Type B pancreatic cell (in vitro differentiated cells): ENCODE data around the gene TBC1D2. TPM values are rescaled to one million over a fixed set of nuclear protein-coding genes. Genes with fewer than 3 reads are reported as not detected.
"Not testable (repeated sequence)": the region's sequence is repeated elsewhere in the genome, so short reads cannot be mapped to it uniquely, and the experiment has no call there.

Experiments
- DNase-seq: peaks from one replicate; pipeline ENCODE4 v3.0.0; 2021; ENCODE audit warnings: mixed read lengths; ENCODE audit not compliant: unreplicated experiment; ENCODE audit errors: extremely low spot score
- H3K27ac Mint-ChIP-seq: 2 replicates; pipeline ENCODE4 v1.8.0; 2021; ENCODE audit warnings: mild to moderate bottlenecking, mixed read lengths
- H3K27me3 Mint-ChIP-seq: 2 replicates; pipeline ENCODE4 v1.8.0; 2021; ENCODE audit warnings: mixed read lengths
- H3K36me3 Mint-ChIP-seq: 2 replicates; pipeline ENCODE4 v1.8.0; 2021; ENCODE audit warnings: mixed read lengths
- H3K4me1 Mint-ChIP-seq: one replicate; pipeline ENCODE4 v1.8.0; 2021; ENCODE audit warnings: mixed read lengths; ENCODE audit not compliant: unreplicated experiment
- H3K4me3 Mint-ChIP-seq: 2 replicates; pipeline ENCODE4 v1.8.0; 2021; ENCODE audit warnings: mild to moderate bottlenecking, mixed read lengths
- H3K9me3 Mint-ChIP-seq: 2 replicates; pipeline ENCODE4 v1.8.0; 2021; ENCODE audit warnings: mixed read lengths
- total RNA-seq: library from RNA; stranded (reverse); gene quantifications from 2 replicates; pipeline ENCODE4 v1.2.1, GENCODE V29; 2021; ENCODE audit warnings: low replicate concordance
- TF ChIP-seq, protein P1 (sequence below): fragments of 200-600 bp; sonication (generic); conservative IDR thresholded peaks from 2 replicates; pipeline ENCODE4 v1.5.0; 2021; ENCODE audit warnings: antibody characterized with exemption, mild to moderate bottlenecking

Gene TBC1D2
- total RNA-seq, 1 donor from 2014 or later: 9.4 TPM

DNA sequence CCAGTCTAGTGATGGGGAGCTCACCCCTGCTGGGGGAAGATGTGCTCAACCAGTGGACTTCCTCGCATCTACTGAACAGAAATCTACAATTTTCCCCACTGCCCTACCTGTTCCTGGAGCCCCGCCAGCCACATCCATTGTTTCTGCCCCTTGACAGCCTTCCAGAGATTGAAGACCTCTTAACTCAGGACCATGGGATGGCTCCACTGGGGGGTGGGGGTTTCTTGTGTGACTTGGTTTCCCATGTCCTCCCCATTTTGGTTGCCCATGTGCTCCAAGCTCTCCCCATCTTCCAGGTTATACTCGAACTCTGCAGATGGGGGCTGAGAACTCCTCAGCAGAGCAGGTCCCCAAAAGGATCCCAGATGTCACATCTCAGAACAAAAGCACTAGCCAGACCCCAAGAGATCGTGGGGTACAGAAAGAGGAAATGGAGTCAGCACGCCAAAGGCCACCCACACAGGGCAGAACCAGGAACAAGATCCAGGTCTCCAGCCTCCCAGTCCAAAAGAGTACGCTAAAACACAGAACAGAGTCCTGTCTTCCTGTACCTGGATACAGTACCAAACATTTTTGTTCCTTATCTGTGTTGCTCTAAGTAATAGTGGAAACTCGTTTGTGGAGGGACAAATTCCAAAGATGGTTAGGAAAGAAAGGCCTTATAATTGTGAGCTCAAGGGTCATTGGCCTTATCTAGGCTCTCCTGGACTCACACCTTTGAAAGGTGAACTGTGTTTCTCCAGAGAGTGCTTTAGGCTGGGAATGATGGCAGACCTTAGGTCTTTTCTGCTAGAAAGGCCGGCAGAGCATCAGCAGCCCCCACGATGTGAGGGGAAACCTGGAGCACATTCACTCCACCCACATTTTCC lies 78.8 kb downstream of the TBC1D2 start:
- Mint-ChIP-seq H3K27me3 (no peaks in the 10 kb centered on the region), H3K4me1 (peaks cover 25% of the 10 kb centered on the region), H3K27ac (peak overlapping the region; percentile 33), H3K9me3 (no peaks in the 10 kb centered on the region), H3K36me3 (no peaks in the 10 kb centered on the region), H3K4me3 (no peak overlapping the region)
- DNase-seq: no peak
- TF ChIP-seq, protein P1, sequence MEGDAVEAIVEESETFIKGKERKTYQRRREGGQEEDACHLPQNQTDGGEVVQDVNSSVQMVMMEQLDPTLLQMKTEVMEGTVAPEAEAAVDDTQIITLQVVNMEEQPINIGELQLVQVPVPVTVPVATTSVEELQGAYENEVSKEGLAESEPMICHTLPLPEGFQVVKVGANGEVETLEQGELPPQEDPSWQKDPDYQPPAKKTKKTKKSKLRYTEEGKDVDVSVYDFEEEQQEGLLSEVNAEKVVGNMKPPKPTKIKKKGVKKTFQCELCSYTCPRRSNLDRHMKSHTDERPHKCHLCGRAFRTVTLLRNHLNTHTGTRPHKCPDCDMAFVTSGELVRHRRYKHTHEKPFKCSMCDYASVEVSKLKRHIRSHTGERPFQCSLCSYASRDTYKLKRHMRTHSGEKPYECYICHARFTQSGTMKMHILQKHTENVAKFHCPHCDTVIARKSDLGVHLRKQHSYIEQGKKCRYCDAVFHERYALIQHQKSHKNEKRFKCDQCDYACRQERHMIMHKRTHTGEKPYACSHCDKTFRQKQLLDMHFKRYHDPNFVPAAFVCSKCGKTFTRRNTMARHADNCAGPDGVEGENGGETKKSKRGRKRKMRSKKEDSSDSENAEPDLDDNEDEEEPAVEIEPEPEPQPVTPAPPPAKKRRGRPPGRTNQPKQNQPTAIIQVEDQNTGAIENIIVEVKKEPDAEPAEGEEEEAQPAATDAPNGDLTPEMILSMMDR: no peak

DNA sequence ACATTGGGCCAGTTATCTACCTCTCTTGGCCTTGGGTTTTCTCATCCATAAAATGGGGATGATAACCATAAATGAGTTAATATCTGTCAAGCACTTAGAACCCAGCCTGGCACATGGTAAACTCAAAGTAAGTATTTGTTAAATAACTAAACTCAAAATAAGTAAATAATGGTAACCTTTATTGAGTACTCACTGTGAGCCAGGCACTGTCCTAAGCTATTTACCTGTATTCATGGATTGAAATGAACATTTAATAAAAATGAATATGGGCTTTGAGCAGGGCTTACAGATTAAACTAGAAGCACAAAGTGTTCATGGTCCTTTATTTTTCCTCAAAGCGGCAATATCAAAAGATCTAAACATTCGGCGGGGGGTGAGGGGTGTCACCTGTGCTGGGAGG lies 79.7 kb downstream of the TBC1D2 start:
- DNase-seq: no peak
- H3K4me1 Mint-ChIP-seq: peaks cover 33% of the 10 kb centered on the region
- no peaks in the 10 kb centered on the region for H3K9me3 Mint-ChIP-seq
- no peaks in the 10 kb centered on the region for H3K36me3 Mint-ChIP-seq
- no peak overlapping the region for H3K4me3 Mint-ChIP-seq
- no peaks in the 10 kb centered on the region for H3K27me3 Mint-ChIP-seq
- TF ChIP-seq, protein P1: no peak
- no peak overlapping the region for H3K27ac Mint-ChIP-seq

DNA sequence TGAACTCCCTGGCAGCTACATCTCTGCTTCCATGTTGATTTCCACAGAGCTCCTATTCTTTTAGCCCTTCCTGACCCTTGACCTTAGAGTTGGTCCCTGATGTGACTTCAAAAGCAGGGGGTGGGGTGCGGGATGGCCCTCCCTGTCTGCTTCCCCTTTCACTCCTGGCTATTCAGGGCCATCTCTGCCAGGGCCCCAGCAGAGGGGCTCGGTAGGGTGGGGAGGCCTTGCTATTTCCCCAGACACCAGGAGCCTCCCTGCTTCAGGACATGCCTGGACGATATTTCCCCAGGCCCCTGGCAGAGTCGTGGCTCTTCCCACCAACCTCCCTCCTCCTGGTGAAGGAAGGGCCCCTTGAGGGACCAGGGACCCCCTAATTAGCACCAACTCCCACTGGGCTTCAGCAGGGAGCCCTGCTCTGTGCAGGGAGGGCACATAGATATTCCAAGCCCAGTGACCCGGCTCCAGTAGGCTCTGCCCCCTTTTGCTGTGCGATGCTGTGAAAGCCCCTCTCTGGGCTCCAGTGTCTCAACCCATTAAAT lies 80.3 kb downstream of the TBC1D2 start:
- H3K4me1 Mint-ChIP-seq: peaks cover 35% of the 10 kb centered on the region
- H3K27me3 Mint-ChIP-seq: no peaks in the 10 kb centered on the region
- DNase-seq: no peak
- H3K36me3 Mint-ChIP-seq: no peaks in the 10 kb centered on the region
- no peaks in the 10 kb centered on the region for H3K9me3 Mint-ChIP-seq
- no peak overlapping the region for H3K27ac Mint-ChIP-seq
- H3K4me3 Mint-ChIP-seq: no peak overlapping the region
- TF ChIP-seq, protein P1: no peak

DNA sequence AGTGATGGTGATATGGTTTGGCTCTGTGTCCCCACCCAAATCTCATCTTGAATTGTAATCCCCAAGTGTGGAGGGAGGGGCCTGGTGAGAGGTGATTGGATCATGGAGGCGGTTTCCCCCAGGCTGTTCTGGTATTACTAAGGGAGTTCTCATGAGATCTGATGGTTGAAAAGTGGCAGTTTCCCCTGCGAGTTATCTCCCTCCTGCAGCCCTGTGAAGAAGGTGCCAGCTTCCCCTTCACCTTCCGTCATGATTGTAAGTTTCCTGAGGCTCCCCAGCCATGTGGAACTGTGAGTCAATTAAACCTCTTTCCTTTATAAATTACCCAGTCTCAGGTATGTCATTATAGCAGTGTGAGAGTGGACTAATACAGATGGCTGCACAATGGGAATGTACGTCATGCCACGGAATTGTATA lies 80.9 kb downstream of the TBC1D2 start:
- not testable (repeated sequence) for DNase-seq, H3K9me3 Mint-ChIP-seq, H3K27me3 Mint-ChIP-seq, H3K36me3 Mint-ChIP-seq, H3K4me3 Mint-ChIP-seq
- peaks cover 37% of the 10 kb centered on the region for H3K4me1 Mint-ChIP-seq
- H3K27ac Mint-ChIP-seq: peak overlapping the region; percentile 55

DNA sequence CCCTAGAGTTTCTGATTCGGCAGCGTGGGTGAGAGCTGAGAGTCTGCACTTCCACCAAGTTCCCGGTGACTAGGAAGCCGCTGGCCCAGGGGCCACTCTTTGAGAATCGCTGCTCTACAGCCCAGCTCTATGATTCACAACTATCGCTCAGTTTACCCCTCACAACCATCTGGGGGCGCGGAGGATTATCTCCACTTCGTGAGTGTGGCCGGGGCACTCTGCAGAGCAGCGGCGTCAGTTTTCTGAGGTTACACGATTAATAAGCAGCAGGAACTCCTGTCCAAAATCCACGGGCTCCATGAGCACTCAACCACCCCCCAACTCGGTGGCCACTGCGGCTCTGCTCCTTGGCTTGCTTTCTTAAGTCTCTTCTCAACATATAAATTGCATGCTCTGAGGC lies 82.3 kb downstream of the TBC1D2 start:
- Mint-ChIP-seq H3K4me3 (no peak overlapping the region), H3K4me1 (peaks cover 42% of the 10 kb centered on the region), H3K9me3 (no peaks in the 10 kb centered on the region), H3K36me3 (no peaks in the 10 kb centered on the region), H3K27me3 (no peaks in the 10 kb centered on the region), H3K27ac (peak overlapping the region; percentile 58)
- TF ChIP-seq, protein P1: no peak
- DNase-seq: no peak

DNA sequence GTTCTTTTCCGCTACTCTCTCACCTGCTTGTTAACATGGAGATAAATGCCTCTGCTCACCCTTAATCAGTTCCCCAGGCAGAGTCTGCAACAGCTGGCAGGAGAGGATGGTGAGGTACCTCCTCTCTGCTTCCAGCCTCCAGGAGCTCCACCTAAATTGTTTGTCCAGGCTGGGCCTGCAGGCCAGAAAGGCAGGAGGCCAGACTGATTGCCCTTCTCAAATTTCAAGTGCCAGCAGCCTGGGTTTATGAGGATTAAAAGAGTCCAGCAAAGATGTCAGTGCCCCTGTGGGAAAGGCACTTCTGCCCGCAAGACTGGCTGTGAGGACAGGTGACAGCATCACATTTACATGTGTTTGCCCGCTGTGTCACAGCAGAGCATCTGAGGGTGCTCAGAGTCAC lies 82.8 kb downstream of the TBC1D2 start:
- Mint-ChIP-seq H3K4me1 (peaks cover 45% of the 10 kb centered on the region), H3K4me3 (peak overlapping the region; percentile 55), H3K27ac (peak overlapping the region; percentile 61), H3K9me3 (no peaks in the 10 kb centered on the region), H3K27me3 (no peaks in the 10 kb centered on the region), H3K36me3 (no peaks in the 10 kb centered on the region)
- TF ChIP-seq, protein P1: no peak
- no peak for DNase-seq
